Measurements from ENCODE around the gene PGRMC2.

DNA sequence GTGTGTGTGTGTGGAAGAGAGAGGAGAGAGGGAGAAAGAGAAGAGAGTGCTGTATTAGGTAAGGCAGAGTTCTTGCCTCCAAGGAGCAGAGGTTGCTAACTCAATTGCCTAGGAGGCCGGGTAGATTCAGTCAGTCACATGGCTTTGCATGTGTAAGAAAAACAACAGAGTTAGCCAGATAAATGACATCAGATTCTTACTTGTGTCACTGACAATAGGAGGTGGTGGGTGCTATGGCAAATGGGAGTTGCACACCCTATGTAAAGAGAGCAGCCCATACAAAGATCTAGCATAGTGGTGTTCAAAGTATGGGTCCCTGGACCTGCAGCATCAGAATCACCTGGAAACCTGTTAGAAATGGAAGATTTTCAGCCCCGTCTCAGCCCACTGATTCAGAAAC is 14.4 kb upstream of the PGRMC2 start:
- TF ChIP-seq POLR2A (IDR thresholded peaks at IDR 0.05; ENCODE audit: low read length) (no peak), GATA1 (IDR thresholded peaks at IDR 0.05; ENCODE audit: low read depth, low read length) (no peak)

Measured in erythroblast (primary cell).